GM19035 (cell line): ENCODE data around the gene PRDM15.

ENCODE experiments used
- ATAC-seq: cut with Tn5 transposase; IDR thresholded peaks from one replicate; pipeline ENCODE4 v1.9.1; 2021; ENCODE audit not compliant: unreplicated experiment

Gene PRDM15

GRCh38 chr21:41907496-41908258, 28.5 kb upstream of the PRDM15 start:
- no peak for ATAC-seq

- ATAC-seq, result no peak
These were observed 27.6 kb upstream of the PRDM15 start for GRCh38 chr21:41906770-41907169.

- no peak for ATAC-seq
These were observed 24.6 kb upstream of the PRDM15 start for GRCh38 chr21:41903559-41904351.

- ATAC-seq, result no peak
These were observed 23.8 kb upstream of the PRDM15 start for GRCh38 chr21:41902946-41903345.

- no peak for ATAC-seq
These were observed 22.6 kb upstream of the PRDM15 start for GRCh38 chr21:41901782-41902181.

GRCh38 chr21:41901099-41901498, 22.0 kb upstream of the PRDM15 start:
- ATAC-seq, result no peak

GRCh38 chr21:41900401-41900800, 21.3 kb upstream of the PRDM15 start:
- no peak for ATAC-seq

- no peak for ATAC-seq
These were observed 20.5 kb upstream of the PRDM15 start for GRCh38 chr21:41899426-41900202.

- no peak for ATAC-seq
These were observed 19.9 kb upstream of the PRDM15 start for GRCh38 chr21:41898998-41899397.

GRCh38 chr21:41897700-41898099, 18.6 kb upstream of the PRDM15 start:
- no peak for ATAC-seq

- ATAC-seq, result no peak
These were observed 18.0 kb upstream of the PRDM15 start for GRCh38 chr21:41897047-41897669.

GRCh38 chr21:41895643-41896493, 16.7 kb upstream of the PRDM15 start:
- no peak for ATAC-seq

GRCh38 chr21:41894922-41895557, 15.9 kb upstream of the PRDM15 start:
- ATAC-seq, result no peak

GRCh38 chr21:41894511-41894910, 15.4 kb upstream of the PRDM15 start:
- no peak for ATAC-seq

GRCh38 chr21:41892726-41893125, 13.6 kb upstream of the PRDM15 start:
- ATAC-seq, result no peak

- ATAC-seq, result no peak
These were observed 12.0 kb upstream of the PRDM15 start for GRCh38 chr21:41891132-41891531.

- no peak for ATAC-seq
These were observed 11.2 kb upstream of the PRDM15 start for GRCh38 chr21:41890355-41890754.

GRCh38 chr21:41888749-41889376, 9.7 kb upstream of the PRDM15 start:
- no peak for ATAC-seq

GRCh38 chr21:41887667-41888066, 8.5 kb upstream of the PRDM15 start:
- no peak for ATAC-seq
